HEK293T (cell line): ENCODE results near the gene PLPPR1.

Source experiments
- BHLHE40 ChIP-seq: fragments of 450-650 bp; IDR thresholded peaks from 2 replicates; pipeline ENCODE4 v1.6.1; 2016; ENCODE audit warnings: mild to moderate bottlenecking, moderate library complexity, borderline replicate concordance
- FOXM1 ChIP-seq: fragments of 450-650 bp; IDR thresholded peaks from 2 replicates; pipeline ENCODE4 v1.6.1; 2017; ENCODE audit warnings: mild to moderate bottlenecking, borderline replicate concordance
- LEF1 ChIP-seq: fragments of 450-650 bp; IDR thresholded peaks from 2 replicates; pipeline ENCODE4 v1.6.1; 2017; ENCODE audit warnings: mild to moderate bottlenecking, borderline replicate concordance
- NFRKB ChIP-seq: fragments of 450-650 bp; IDR thresholded peaks from 2 replicates; pipeline ENCODE4 v1.6.1; 2016; ENCODE audit warnings: mild to moderate bottlenecking, moderate library complexity
- TARDBP ChIP-seq: fragments of 450-650 bp; IDR thresholded peaks from 2 replicates; pipeline ENCODE4 v1.6.1; 2016
- ZNF384 ChIP-seq: fragments of 450-650 bp; IDR thresholded peaks from 2 replicates; pipeline ENCODE4 v1.6.1; 2016

DNA sequence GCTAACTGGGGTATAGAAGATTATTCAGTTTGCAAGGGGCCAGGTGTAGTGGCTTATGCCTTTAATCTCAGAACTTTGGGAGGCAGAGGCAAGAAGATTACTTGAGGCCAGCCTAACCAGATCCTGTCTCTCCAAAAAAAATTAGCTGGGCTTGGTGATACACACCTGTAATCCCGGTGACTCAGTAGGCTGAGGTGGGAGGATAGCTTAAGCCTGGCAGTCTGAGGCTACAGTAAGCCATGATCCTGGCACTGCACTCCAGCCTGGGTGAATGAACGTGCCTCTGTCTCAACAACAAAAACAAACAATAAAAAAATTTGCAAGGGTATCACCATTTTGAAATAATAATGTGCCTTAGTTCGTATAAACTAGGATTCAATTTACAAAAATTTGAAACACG lies 305.0 kb downstream of the PLPPR1 start:
- TF ChIP-seq BHLHE40 (no peak), FOXM1 (no peak), NFRKB (no peak), ZNF384 (no peak), LEF1 (no peak), TARDBP (no peak)
